GM06990 (cell line): Measurements from ENCODE around the gene HELT.

Experiments
- DNase-seq: peaks from one replicate; pipeline ENCODE4 v3.0.0-alpha.2; 2011; ENCODE audit not compliant: insufficient read length; ENCODE audit errors: extremely low read depth
- H3K27me3 ChIP-seq: replicated peaks from 2 replicates; pipeline ENCODE4 v1.6.0; 2011; ENCODE audit warnings: low read length; ENCODE audit not compliant: control insufficient read depth, insufficient read depth
- H3K36me3 ChIP-seq: 2 replicates; pipeline ENCODE4 v1.5.1; 2011; ENCODE audit warnings: low read length; ENCODE audit not compliant: control insufficient read depth, insufficient read depth
- H3K4me3 ChIP-seq: replicated peaks from 2 replicates; pipeline ENCODE4 v1.5.1; 2011; ENCODE audit warnings: low read depth, mild to moderate bottlenecking, control low read depth, low read length
- CTCF ChIP-seq: IDR thresholded peaks from 2 replicates; pipeline ENCODE4 v1.5.1; 2011; ENCODE audit warnings: low read length, control low read depth, mild to moderate bottlenecking, inconsistent platforms; ENCODE audit not compliant: insufficient read depth, poor library complexity, severe bottlenecking

The HELT gene

GRCh38 chr4:185054886-185055285, 36.6 kb downstream of the HELT start:
- no peak overlapping the region for H3K4me3 ChIP-seq
- DNase-seq, result no peak
- no peaks in the 10 kb centered on the region for H3K36me3 ChIP-seq
- no peak for TF ChIP-seq CTCF
- 0 out of 2 replicates have a peak, but pooled peaks cover 1% of the 10 kb centered on the region for H3K27me3 ChIP-seq

GRCh38 chr4:185061610-185062009, 43.3 kb downstream of the HELT start:
- no peak for DNase-seq
- H3K36me3 ChIP-seq, result no peaks in the 10 kb centered on the region
- no peak for TF ChIP-seq CTCF
- H3K4me3 ChIP-seq, result no peak overlapping the region
- H3K27me3 ChIP-seq, result no peaks in the 10 kb centered on the region

GRCh38 chr4:185062606-185063005, 44.3 kb downstream of the HELT start:
- TF ChIP-seq CTCF, result no peak
- no peak overlapping the region for H3K4me3 ChIP-seq
- no peak for DNase-seq
- no peaks in the 10 kb centered on the region for H3K36me3 ChIP-seq
- H3K27me3 ChIP-seq, result no peaks in the 10 kb centered on the region

- no peak for TF ChIP-seq CTCF
- DNase-seq, result no peak
- no peak overlapping the region for H3K4me3 ChIP-seq
- no peaks in the 10 kb centered on the region for H3K36me3 ChIP-seq
- H3K27me3 ChIP-seq, result no peaks in the 10 kb centered on the region
Measured at GRCh38 chr4:185066179-185066578, 47.9 kb downstream of the HELT start.

- no peaks in the 10 kb centered on the region for H3K27me3 ChIP-seq
- H3K36me3 ChIP-seq, result no peaks in the 10 kb centered on the region
- DNase-seq, result no peak
- no peak overlapping the region for H3K4me3 ChIP-seq
- TF ChIP-seq CTCF, result peak; percentile 4
Measured at GRCh38 chr4:185068837-185069236, 50.5 kb downstream of the HELT start.
